Measurements from ENCODE around the gene ACMSD.
"Not testable (repeated sequence)": the region's sequence is repeated elsewhere in the genome, so short reads cannot be mapped to it uniquely, and the experiment has no call there.

Gene ACMSD

DNA sequence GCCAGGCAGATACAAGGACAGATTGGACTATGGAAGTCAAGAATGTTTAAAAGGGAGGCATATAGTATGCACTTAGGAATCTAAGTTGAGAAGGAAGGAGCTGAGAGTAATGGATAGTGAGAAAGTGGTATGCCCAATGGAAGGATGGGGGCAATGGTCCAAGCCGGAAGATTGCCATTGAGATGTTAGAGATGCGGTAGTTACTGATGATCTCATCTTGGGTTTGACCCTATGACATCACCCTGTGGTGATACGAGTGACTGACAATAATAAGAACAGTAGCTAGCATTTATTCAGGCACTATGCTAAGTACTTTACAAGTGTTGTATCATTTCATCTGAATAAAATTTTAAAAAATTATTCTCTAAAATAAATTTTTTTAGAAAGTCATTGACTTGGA is 38.5 kb upstream of the ACMSD start:
- TF ChIP-seq, protein P1, sequence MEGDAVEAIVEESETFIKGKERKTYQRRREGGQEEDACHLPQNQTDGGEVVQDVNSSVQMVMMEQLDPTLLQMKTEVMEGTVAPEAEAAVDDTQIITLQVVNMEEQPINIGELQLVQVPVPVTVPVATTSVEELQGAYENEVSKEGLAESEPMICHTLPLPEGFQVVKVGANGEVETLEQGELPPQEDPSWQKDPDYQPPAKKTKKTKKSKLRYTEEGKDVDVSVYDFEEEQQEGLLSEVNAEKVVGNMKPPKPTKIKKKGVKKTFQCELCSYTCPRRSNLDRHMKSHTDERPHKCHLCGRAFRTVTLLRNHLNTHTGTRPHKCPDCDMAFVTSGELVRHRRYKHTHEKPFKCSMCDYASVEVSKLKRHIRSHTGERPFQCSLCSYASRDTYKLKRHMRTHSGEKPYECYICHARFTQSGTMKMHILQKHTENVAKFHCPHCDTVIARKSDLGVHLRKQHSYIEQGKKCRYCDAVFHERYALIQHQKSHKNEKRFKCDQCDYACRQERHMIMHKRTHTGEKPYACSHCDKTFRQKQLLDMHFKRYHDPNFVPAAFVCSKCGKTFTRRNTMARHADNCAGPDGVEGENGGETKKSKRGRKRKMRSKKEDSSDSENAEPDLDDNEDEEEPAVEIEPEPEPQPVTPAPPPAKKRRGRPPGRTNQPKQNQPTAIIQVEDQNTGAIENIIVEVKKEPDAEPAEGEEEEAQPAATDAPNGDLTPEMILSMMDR (IDR thresholded peaks at IDR 0.05) = no peak
- H3K27me3 ChIP-seq = no peaks in the 10 kb centered on the region
- H3K9me3 ChIP-seq = peaks cover 4% of the 10 kb centered on the region
- H3K36me3 ChIP-seq = no peaks in the 10 kb centered on the region
- H3K4me3 ChIP-seq (ENCODE audit: low read depth in 1 of 2, low read length in 1 of 2) = no peak overlapping the region
- H3K4me1 ChIP-seq (ENCODE audit: control insufficient read depth in 1 of 2, insufficient read depth in 1 of 2, low read depth in 1 of 2, low read length in 1 of 2) = no peaks in the 10 kb centered on the region
- H3K27ac ChIP-seq = no peak overlapping the region

DNA sequence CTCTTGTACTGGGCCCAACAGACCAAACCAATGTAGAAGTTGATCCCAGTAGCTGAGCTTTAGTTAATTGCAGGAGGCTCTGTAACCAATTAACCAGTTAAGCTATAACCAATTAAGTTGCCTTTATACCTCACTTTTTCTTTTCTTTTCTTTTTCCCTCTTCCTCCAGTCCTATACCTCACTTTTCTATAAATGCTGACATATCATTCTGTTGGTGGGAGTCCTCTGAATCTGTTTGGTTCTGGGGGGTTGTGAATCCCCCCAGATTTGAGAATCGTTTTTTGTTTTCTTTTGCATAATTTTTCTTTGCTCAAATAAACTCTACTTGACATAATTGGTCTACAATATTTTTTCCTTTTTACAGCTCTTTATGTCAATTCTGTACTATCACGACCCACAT is 38.1 kb upstream of the ACMSD start:
- Histone ChIP-seq H3K9me3 (peaks cover 4% of the 10 kb centered on the region), H3K36me3 (no peaks in the 10 kb centered on the region), H3K4me3 (ENCODE audit: low read depth in 1 of 2, low read length in 1 of 2) (no peak overlapping the region), H3K27me3 (no peaks in the 10 kb centered on the region), H3K4me1 (ENCODE audit: control insufficient read depth in 1 of 2, insufficient read depth in 1 of 2, low read depth in 1 of 2, low read length in 1 of 2) (no peaks in the 10 kb centered on the region), H3K27ac (no peak overlapping the region)
- TF ChIP-seq, protein P1 (IDR thresholded peaks at IDR 0.05) = no peak

DNA sequence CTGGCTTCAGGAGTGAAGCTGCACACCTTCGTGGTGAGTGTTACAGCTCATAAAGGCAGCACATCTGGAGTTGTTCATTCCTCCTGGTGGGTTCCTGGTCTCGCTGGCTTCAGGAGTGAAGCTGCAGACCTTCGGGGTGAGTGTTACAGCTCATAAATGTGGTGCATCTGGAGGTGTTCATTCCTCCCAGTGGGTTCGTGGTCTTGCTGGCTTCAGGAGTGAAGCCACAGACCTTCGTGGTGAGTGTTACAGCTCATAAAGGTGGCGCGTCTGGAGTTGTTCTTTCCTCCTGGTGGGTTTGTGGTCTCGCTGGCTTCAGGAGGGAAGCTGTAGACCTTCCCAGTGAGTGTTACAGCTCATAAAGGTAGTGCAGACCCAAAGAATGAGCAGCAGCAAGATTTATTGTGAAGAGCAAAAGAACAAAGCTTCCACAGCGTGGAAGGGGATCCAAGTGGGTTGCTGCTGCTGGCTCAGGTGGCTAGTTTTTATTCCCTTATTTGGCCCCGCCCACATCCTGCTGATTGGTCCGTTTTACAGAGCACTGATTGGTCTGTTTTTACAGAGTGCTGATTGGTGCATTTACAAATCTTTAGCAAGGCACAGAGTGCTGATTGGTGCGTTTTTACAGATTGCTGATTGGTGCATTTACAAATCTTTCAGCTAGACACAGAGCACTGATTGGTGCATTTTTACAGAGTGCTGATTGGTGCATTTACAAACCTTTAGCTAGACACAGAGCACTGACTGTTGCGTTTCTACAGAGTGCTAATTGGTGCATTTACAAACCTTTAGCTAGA is 34.6 kb upstream of the ACMSD start:
- H3K27ac ChIP-seq; H3K4me1 ChIP-seq (ENCODE audit: control insufficient read depth in 1 of 2, insufficient read depth in 1 of 2, low read depth in 1 of 2, low read length in 1 of 2); H3K4me3 ChIP-seq (ENCODE audit: low read depth in 1 of 2, low read length in 1 of 2); H3K9me3 ChIP-seq; H3K27me3 ChIP-seq; H3K36me3 ChIP-seq: not testable (repeated sequence)

DNA sequence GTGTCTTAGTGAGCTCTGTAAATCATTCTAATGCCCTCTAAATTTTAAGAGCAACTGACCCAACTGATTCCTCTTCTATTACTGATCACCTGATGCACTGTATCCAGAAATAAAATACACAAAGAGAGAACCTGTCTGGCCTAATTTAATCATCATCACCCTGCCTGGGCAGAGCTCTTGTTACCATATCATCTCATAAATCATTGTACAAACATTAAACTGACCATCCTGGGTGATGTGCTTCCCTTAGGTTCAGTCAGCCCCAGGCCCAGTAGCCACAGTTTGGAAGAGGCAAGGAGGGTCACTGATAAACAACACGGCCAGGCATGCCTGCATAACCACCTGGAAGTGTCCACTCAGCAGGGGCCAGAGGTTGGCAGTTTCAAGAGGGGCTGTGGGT is 22.7 kb upstream of the ACMSD start:
- H3K27ac ChIP-seq = no peak overlapping the region
- H3K4me1 ChIP-seq (ENCODE audit: control insufficient read depth in 1 of 2, insufficient read depth in 1 of 2, low read depth in 1 of 2, low read length in 1 of 2) = no peaks in the 10 kb centered on the region
- TF ChIP-seq, protein P1 (IDR thresholded peaks at IDR 0.05) = no peak
- H3K36me3 ChIP-seq = no peaks in the 10 kb centered on the region
- no peaks in the 10 kb centered on the region for H3K27me3 ChIP-seq
- no peak overlapping the region for H3K4me3 ChIP-seq (ENCODE audit: low read depth in 1 of 2, low read length in 1 of 2)
- H3K9me3 ChIP-seq = peaks cover 11% of the 10 kb centered on the region

DNA sequence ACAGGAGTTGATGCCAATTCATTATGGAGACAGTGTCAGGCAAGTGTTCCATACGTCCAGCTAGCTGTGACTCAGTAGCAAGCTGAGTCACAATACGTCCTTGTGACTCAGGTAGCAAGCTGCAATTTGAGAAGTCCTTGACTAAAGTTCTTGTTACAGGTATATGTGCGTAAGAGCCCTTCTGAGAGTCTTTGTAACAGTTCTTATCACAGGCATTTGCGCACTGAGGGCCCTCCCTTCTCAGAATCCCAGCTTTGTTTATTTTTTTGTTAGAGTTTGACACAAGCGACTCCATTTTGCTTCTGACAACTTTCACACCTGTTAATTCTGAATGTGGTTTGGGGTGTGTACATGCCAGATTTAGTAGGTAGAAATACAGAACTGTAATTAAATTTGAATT is 20.1 kb upstream of the ACMSD start:
- no peaks in the 10 kb centered on the region for H3K9me3 ChIP-seq
- no peaks in the 10 kb centered on the region for H3K36me3 ChIP-seq
- H3K27ac ChIP-seq = no peak overlapping the region
- no peaks in the 10 kb centered on the region for H3K4me1 ChIP-seq (ENCODE audit: control insufficient read depth in 1 of 2, insufficient read depth in 1 of 2, low read depth in 1 of 2, low read length in 1 of 2)
- no peak overlapping the region for H3K4me3 ChIP-seq (ENCODE audit: low read depth in 1 of 2, low read length in 1 of 2)
- no peaks in the 10 kb centered on the region for H3K27me3 ChIP-seq
- TF ChIP-seq, protein P1 (IDR thresholded peaks at IDR 0.05) = no peak

DNA sequence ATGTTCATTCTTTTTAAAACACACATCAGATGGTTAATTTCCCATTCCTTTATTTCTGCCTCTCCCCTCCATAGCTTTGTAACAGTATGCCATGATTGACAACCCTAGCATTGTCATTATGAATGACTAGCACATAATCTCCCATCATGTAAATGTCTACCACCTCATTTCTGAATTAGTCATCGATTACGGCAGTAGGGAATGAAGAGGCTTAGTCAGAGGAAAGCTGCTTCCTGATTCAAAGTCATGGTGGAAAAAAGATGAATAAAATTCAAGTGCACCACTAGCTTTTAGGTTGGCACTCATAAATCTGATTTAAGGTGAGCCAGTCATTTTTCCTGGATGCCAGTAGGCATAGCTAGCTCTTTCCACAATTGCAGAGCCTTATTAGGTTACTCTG is 19.1 kb upstream of the ACMSD start:
- H3K4me1 ChIP-seq (ENCODE audit: control insufficient read depth in 1 of 2, insufficient read depth in 1 of 2, low read depth in 1 of 2, low read length in 1 of 2) = no peaks in the 10 kb centered on the region
- no peaks in the 10 kb centered on the region for H3K27me3 ChIP-seq
- no peaks in the 10 kb centered on the region for H3K9me3 ChIP-seq
- no peak overlapping the region for H3K27ac ChIP-seq
- TF ChIP-seq, protein P1 (IDR thresholded peaks at IDR 0.05) = no peak
- no peak overlapping the region for H3K4me3 ChIP-seq (ENCODE audit: low read depth in 1 of 2, low read length in 1 of 2)
- no peaks in the 10 kb centered on the region for H3K36me3 ChIP-seq
